ENCODE measurements around the gene VCL. TPM values are rescaled to one million over a fixed set of nuclear protein-coding genes. Genes with fewer than 3 reads are reported as not detected.
A peak's percentile ranks its signal among the peaks of the same experiment; 100 is the strongest.

VCL gene
- total and polyA plus RNA-seq, 4 experiments from 2014 or later: 29.6 to 60.3 (median 38.9) TPM

GRCh38 chr10:74096777-74097176 lies 98.9 kb downstream of the VCL start:
- no peaks in the 10 kb centered on the region for H3K27me3 Mint-ChIP-seq
- no peaks in the 10 kb centered on the region for H3K27me3 ChIP-seq (ENCODE audit: insufficient read depth, low read length)
- intact Hi-C loops (cut with micrococcal nuclease): no loop called here
- H3K9me3 ChIP-seq (ENCODE audit: control insufficient read depth in 1 of 2, low read length in 2 of 2): no peaks in the 10 kb centered on the region
- H3K27ac ChIP-seq (ENCODE audit: low read depth, low read length): no peak overlapping the region
- peak overlapping the region in 4 of 7 donors; percentile 16 to 55 (median 32) for H3K27ac Mint-ChIP-seq
- H3K9me3 Mint-ChIP-seq: no peaks in the 10 kb centered on the region
- H3K4me3 Mint-ChIP-seq: no peak overlapping the region
- no peak overlapping the region for H3K4me3 ChIP-seq (ENCODE audit: low read length in 2 of 2)
- CTCF ChIA-PET (ENCODE audit: partially characterized antibody): interaction anchor here (1.6 kb wide), 1 partner anchor 40 kb away, joined by 3 read pairs; no protein-coding TSS in a partner anchor
- no peaks in the 10 kb centered on the region for H3K4me1 ChIP-seq (ENCODE audit: insufficient read depth, low read length)
- H3K36me3 ChIP-seq (ENCODE audit: insufficient read depth, low read length): peaks cover 74% of the 10 kb centered on the region
- POLR2A ChIA-PET (ENCODE audit: partially characterized antibody): no interaction called here
- DNase-seq: no peak
- peaks cover 0 to 3% (median under 1%) of the 10 kb centered on the region in 4 donors for H3K4me1 Mint-ChIP-seq
- H3K36me3 Mint-ChIP-seq: peaks cover 61 to 74% of the 10 kb centered on the region in 2 donors

GRCh38 chr10:74097776-74098175 lies 99.9 kb downstream of the VCL start:
- Histone ChIP-seq H3K27me3 (ENCODE audit: insufficient read depth, low read length) (no peaks in the 10 kb centered on the region), H3K4me3 (ENCODE audit: low read length in 2 of 2) (no peak overlapping the region), H3K9me3 (ENCODE audit: control insufficient read depth in 1 of 2, low read length in 2 of 2) (no peaks in the 10 kb centered on the region), H3K36me3 (ENCODE audit: insufficient read depth, low read length) (peaks cover 68% of the 10 kb centered on the region), H3K27ac (ENCODE audit: low read depth, low read length) (no peak overlapping the region), H3K4me1 (ENCODE audit: insufficient read depth, low read length) (no peaks in the 10 kb centered on the region)
- Mint-ChIP-seq H3K9me3 (no peaks in the 10 kb centered on the region), H3K27ac (peak overlapping the region in 2 of 7 donors; percentile 42 to 45), H3K4me3 (no peak overlapping the region), H3K36me3 (peaks cover 55 to 74% of the 10 kb centered on the region in 2 donors), H3K27me3 (no peaks in the 10 kb centered on the region), H3K4me1 (peaks cover 0 to 3% (median under 1%) of the 10 kb centered on the region in 4 donors)
- ChIA-PET POLR2A (ENCODE audit: partially characterized antibody) (no interaction called here), CTCF (ENCODE audit: partially characterized antibody) (interaction anchor here (1.8 kb wide), 1 partner anchor 211 kb away, joined by 4 read pairs; no protein-coding TSS in a partner anchor)
- intact Hi-C loops (cut with micrococcal nuclease): no loop called here
- DNase-seq: no peak

GRCh38 chr10:74099420-74099819 lies 101.5 kb downstream of the VCL start:
- intact Hi-C loops (cut with micrococcal nuclease): no loop called here
- Mint-ChIP-seq H3K9me3 (no peaks in the 10 kb centered on the region), H3K4me1 (peaks cover 0 to 3% (median under 1%) of the 10 kb centered on the region in 4 donors), H3K4me3 (no peak overlapping the region), H3K27ac (peak overlapping the region in 5 of 7 donors; percentile 32 to 71 (median 54)), H3K27me3 (no peaks in the 10 kb centered on the region), H3K36me3 (peaks cover 60 to 82% of the 10 kb centered on the region in 2 donors)
- Histone ChIP-seq H3K36me3 (ENCODE audit: insufficient read depth, low read length) (peaks cover 69% of the 10 kb centered on the region), H3K4me3 (ENCODE audit: low read length in 2 of 2) (no peak overlapping the region), H3K4me1 (ENCODE audit: insufficient read depth, low read length) (no peaks in the 10 kb centered on the region), H3K27me3 (ENCODE audit: insufficient read depth, low read length) (no peaks in the 10 kb centered on the region), H3K9me3 (ENCODE audit: control insufficient read depth in 1 of 2, low read length in 2 of 2) (no peaks in the 10 kb centered on the region), H3K27ac (ENCODE audit: low read depth, low read length) (no peak overlapping the region)
- ChIA-PET POLR2A (ENCODE audit: partially characterized antibody) (no interaction called here), CTCF (ENCODE audit: partially characterized antibody) (interaction anchor here (1.1 to 2.5 kb wide), 5 partner anchors 24 to 220 kb away, joined by 4 to 8 read pairs (median 5); no protein-coding TSS in a partner anchor)
- DNase-seq: no peak

- peaks cover 69% of the 10 kb centered on the region for H3K36me3 ChIP-seq (ENCODE audit: insufficient read depth, low read length)
- Mint-ChIP-seq H3K4me3 (no peak overlapping the region), H3K4me1 (peaks cover 0 to 3% (median under 1%) of the 10 kb centered on the region in 4 donors), H3K36me3 (peaks cover 59 to 82% of the 10 kb centered on the region in 2 donors), H3K27ac (peak overlapping the region in 4 of 7 donors; percentile 32 to 56 (median 36)), H3K27me3 (no peaks in the 10 kb centered on the region), H3K9me3 (no peaks in the 10 kb centered on the region)
- no peak overlapping the region for H3K4me3 ChIP-seq (ENCODE audit: low read length in 2 of 2)
- no peak for DNase-seq
- no peaks in the 10 kb centered on the region for H3K9me3 ChIP-seq (ENCODE audit: control insufficient read depth in 1 of 2, low read length in 2 of 2)
- intact Hi-C loops (cut with micrococcal nuclease): loop anchor here (5.0 kb wide), 1 partner anchor 213 kb away; no protein-coding TSS in a partner anchor
- no peaks in the 10 kb centered on the region for H3K27me3 ChIP-seq (ENCODE audit: insufficient read depth, low read length)
- ChIA-PET POLR2A (ENCODE audit: partially characterized antibody) (no interaction called here), CTCF (ENCODE audit: partially characterized antibody) (interaction anchor here (1.4 to 2.5 kb wide), 3 partner anchors 159 to 220 kb away, joined by 5 to 8 read pairs (median 6); no protein-coding TSS in a partner anchor)
- H3K4me1 ChIP-seq (ENCODE audit: insufficient read depth, low read length): no peaks in the 10 kb centered on the region
- H3K27ac ChIP-seq (ENCODE audit: low read depth, low read length): no peak overlapping the region
These were observed 101.9 kb downstream of the VCL start for GRCh38 chr10:74099836-74100235.

GRCh38 chr10:74103560-74104258 lies 105.8 kb downstream of the VCL start:
- peaks cover 57 to 85% of the 10 kb centered on the region in 2 donors for H3K36me3 Mint-ChIP-seq
- peaks cover 0 to 4% (median under 1%) of the 10 kb centered on the region in 4 donors for H3K4me1 Mint-ChIP-seq
- no peaks in the 10 kb centered on the region for H3K9me3 Mint-ChIP-seq
- Histone ChIP-seq H3K4me3 (ENCODE audit: low read length in 2 of 2) (no peak overlapping the region), H3K9me3 (ENCODE audit: control insufficient read depth in 1 of 2, low read length in 2 of 2) (no peaks in the 10 kb centered on the region), H3K27me3 (ENCODE audit: insufficient read depth, low read length) (no peaks in the 10 kb centered on the region), H3K27ac (ENCODE audit: low read depth, low read length) (no peak overlapping the region), H3K36me3 (ENCODE audit: insufficient read depth, low read length) (peaks cover 66% of the 10 kb centered on the region), H3K4me1 (ENCODE audit: insufficient read depth, low read length) (no peaks in the 10 kb centered on the region)
- CTCF ChIA-PET (ENCODE audit: partially characterized antibody): interaction anchor here (0.5 to 4.3 kb wide), 9 partner anchors 8 to 217 kb away, joined by 3 to 30 read pairs (median 4); no protein-coding TSS in a partner anchor
- POLR2A ChIA-PET (ENCODE audit: partially characterized antibody): interaction anchor here (0.5 kb wide), 1 partner anchor 139 kb away, joined by 4 read pairs; no protein-coding TSS in a partner anchor
- H3K4me3 Mint-ChIP-seq: no peak overlapping the region
- intact Hi-C loops (cut with micrococcal nuclease): loop anchor here (5.0 kb wide), 1 partner anchor 216 kb away; no protein-coding TSS in a partner anchor
- H3K27me3 Mint-ChIP-seq: no peaks in the 10 kb centered on the region
- DNase-seq: no peak
- H3K27ac Mint-ChIP-seq: peak overlapping the region in 4 of 7 donors; percentile 9 to 55 (median 52)

GRCh38 chr10:74104480-74104879 lies 106.6 kb downstream of the VCL start:
- Mint-ChIP-seq H3K4me1 (peaks cover 0 to 2% (median under 1%) of the 10 kb centered on the region in 4 donors), H3K4me3 (no peak overlapping the region), H3K27me3 (no peaks in the 10 kb centered on the region), H3K27ac (peak overlapping the region in 3 of 7 donors; percentile 45 to 70 (median 51)), H3K36me3 (peaks cover 52 to 85% of the 10 kb centered on the region in 2 donors), H3K9me3 (no peaks in the 10 kb centered on the region)
- CTCF ChIA-PET (ENCODE audit: partially characterized antibody): interaction anchor here (1.0 to 4.3 kb wide), 6 partner anchors 9 to 218 kb away, joined by 3 to 30 read pairs (median 6); no protein-coding TSS in a partner anchor
- no peak overlapping the region for H3K4me3 ChIP-seq (ENCODE audit: low read length in 2 of 2)
- no peaks in the 10 kb centered on the region for H3K9me3 ChIP-seq (ENCODE audit: control insufficient read depth in 1 of 2, low read length in 2 of 2)
- intact Hi-C loops (cut with micrococcal nuclease): loop anchor here (5.0 kb wide), 1 partner anchor 217 kb away; no protein-coding TSS in a partner anchor
- no peak for DNase-seq
- no peak overlapping the region for H3K27ac ChIP-seq (ENCODE audit: low read depth, low read length)
- H3K36me3 ChIP-seq (ENCODE audit: insufficient read depth, low read length): peaks cover 66% of the 10 kb centered on the region
- H3K4me1 ChIP-seq (ENCODE audit: insufficient read depth, low read length): no peaks in the 10 kb centered on the region
- POLR2A ChIA-PET (ENCODE audit: partially characterized antibody): interaction anchor here (0.5 kb wide), 1 partner anchor 140 kb away, joined by 4 read pairs; no protein-coding TSS in a partner anchor
- no peaks in the 10 kb centered on the region for H3K27me3 ChIP-seq (ENCODE audit: insufficient read depth, low read length)

- Mint-ChIP-seq H3K4me1 (peaks cover 0 to 3% (median 1%) of the 10 kb centered on the region in 4 donors), H3K36me3 (peaks cover 53 to 85% of the 10 kb centered on the region in 2 donors), H3K27ac (peak overlapping the region in 1 of 7 donors; percentile 41), H3K9me3 (no peaks in the 10 kb centered on the region), H3K4me3 (no peak overlapping the region), H3K27me3 (no peaks in the 10 kb centered on the region)
- Histone ChIP-seq H3K4me1 (ENCODE audit: insufficient read depth, low read length) (no peaks in the 10 kb centered on the region), H3K27me3 (ENCODE audit: insufficient read depth, low read length) (no peaks in the 10 kb centered on the region), H3K9me3 (ENCODE audit: control insufficient read depth in 1 of 2, low read length in 2 of 2) (no peaks in the 10 kb centered on the region), H3K4me3 (ENCODE audit: low read length in 2 of 2) (no peak overlapping the region), H3K36me3 (ENCODE audit: insufficient read depth, low read length) (peaks cover 66% of the 10 kb centered on the region), H3K27ac (ENCODE audit: low read depth, low read length) (no peak overlapping the region)
- CTCF ChIA-PET (ENCODE audit: partially characterized antibody): interaction anchor here (1.2 to 4.3 kb wide), 4 partner anchors 9 to 218 kb away, joined by 3 to 30 read pairs (median 8); no protein-coding TSS in a partner anchor
- DNase-seq: no peak
- intact Hi-C loops (cut with micrococcal nuclease): loop anchor here (5.0 kb wide), 1 partner anchor 218 kb away; no protein-coding TSS in a partner anchor
- POLR2A ChIA-PET (ENCODE audit: partially characterized antibody): no interaction called here
These were observed 107.1 kb downstream of the VCL start for GRCh38 chr10:74104996-74105395.

All from CD4-positive, alpha-beta memory T cell (primary cell).